Memory B cell (primary cell): ENCODE measurements around the gene KIAA0513.

Experiments
- ATAC-seq: fragments of 150-1000 bp; cut with Tn5 transposase; 2 replicates; pipeline ENCODE4 v1.10.0; 2021; ENCODE audit warnings: low read depth, mild to moderate bottlenecking, moderate library complexity
- DNase-seq, 2 donors: peaks; one replicate each; pipeline ENCODE4 v3.0.0; 2022; ENCODE audit warnings: low spot score in 2 of 2
- H3K27ac Mint-ChIP-seq: one replicate; pipeline ENCODE4 v1.8.0; 2022; ENCODE audit warnings: mild to moderate bottlenecking, moderate library complexity, mixed read lengths
- H3K27me3 Mint-ChIP-seq: one replicate; pipeline ENCODE4 v1.8.0; 2022; ENCODE audit warnings: mixed read lengths
- H3K36me3 Mint-ChIP-seq: one replicate; pipeline ENCODE4 v1.8.0; 2022; ENCODE audit warnings: mild to moderate bottlenecking, mixed read lengths
- H3K4me1 Mint-ChIP-seq: one replicate; pipeline ENCODE4 v1.8.0; 2022; ENCODE audit warnings: mixed read lengths
- H3K4me3 Mint-ChIP-seq: one replicate; pipeline ENCODE4 v1.8.0; 2022; ENCODE audit warnings: mild to moderate bottlenecking, moderate library complexity, mixed read lengths
- H3K9me3 Mint-ChIP-seq: one replicate; pipeline ENCODE4 v1.8.0; 2022; ENCODE audit warnings: mixed read lengths

Gene KIAA0513

GRCh38 chr16:85069171-85069570, 41.6 kb downstream of the KIAA0513 start:
- H3K27ac Mint-ChIP-seq, result no peak overlapping the region
- H3K36me3 Mint-ChIP-seq, result peaks cover 2% of the 10 kb centered on the region
- no peak for DNase-seq
- ATAC-seq, result no peak
- no peaks in the 10 kb centered on the region for H3K4me1 Mint-ChIP-seq
- peaks cover 4% of the 10 kb centered on the region for H3K27me3 Mint-ChIP-seq
- H3K9me3 Mint-ChIP-seq, result no peaks in the 10 kb centered on the region
- H3K4me3 Mint-ChIP-seq, result no peak overlapping the region

DNA sequence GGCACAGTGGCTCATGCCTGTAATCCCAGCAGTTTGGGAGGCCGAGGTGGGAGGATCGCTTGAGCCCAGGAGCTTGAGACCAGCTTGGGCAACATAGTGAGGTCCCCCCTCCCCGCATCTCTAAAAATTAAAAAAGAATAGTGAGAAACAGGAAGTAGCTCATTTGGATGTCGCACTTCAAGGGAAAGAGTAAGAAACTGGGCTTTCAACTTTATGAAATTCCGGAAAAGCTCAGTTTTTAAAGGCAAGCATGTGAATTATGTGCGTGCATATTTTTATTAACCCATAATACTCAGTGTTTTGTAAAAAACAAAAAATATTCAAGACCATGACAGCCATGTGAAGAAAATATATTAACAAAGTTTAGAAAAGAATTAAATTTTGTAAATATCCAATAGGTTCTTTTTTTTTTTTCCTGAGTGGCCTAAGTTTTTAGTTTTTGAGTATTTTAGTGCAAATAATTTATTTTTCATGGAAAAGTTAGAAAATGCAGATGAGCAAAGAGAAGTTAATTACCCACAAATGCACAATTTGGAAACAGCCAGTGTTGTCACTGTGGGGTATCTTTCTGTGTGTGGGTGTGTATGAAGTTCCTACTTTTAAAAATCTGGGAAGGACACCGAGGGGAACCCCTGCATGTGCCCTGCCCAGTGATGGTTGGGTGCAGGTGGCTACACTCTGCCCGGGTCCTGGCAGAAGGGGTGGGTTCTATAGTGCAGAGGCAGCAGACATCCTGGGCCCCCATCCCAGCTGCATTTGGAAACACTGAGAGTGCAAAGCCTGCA, 44.7 kb downstream of the KIAA0513 start:
- Mint-ChIP-seq H3K27me3 (peaks cover 2% of the 10 kb centered on the region), H3K9me3 (no peaks in the 10 kb centered on the region), H3K36me3 (peaks cover 2% of the 10 kb centered on the region), H3K4me1 (peaks cover 3% of the 10 kb centered on the region), H3K27ac (no peak overlapping the region), H3K4me3 (no peak overlapping the region)
- ATAC-seq (no peak), DNase-seq (no peak)

- Mint-ChIP-seq H3K4me3 (no peak overlapping the region), H3K27me3 (peaks cover 2% of the 10 kb centered on the region), H3K36me3 (peaks cover 2% of the 10 kb centered on the region), H3K4me1 (peaks cover 3% of the 10 kb centered on the region), H3K27ac (no peak overlapping the region), H3K9me3 (no peaks in the 10 kb centered on the region)
- DNase-seq (no peak), ATAC-seq (no peak)
Observed at GRCh38 chr16:85072947-85073346, 45.4 kb downstream of the KIAA0513 start.

GRCh38 chr16:85074225-85074914, 46.8 kb downstream of the KIAA0513 start:
- Mint-ChIP-seq H3K27ac (no peak overlapping the region), H3K9me3 (no peaks in the 10 kb centered on the region), H3K4me3 (no peak overlapping the region), H3K36me3 (peaks cover 2% of the 10 kb centered on the region), H3K27me3 (peaks cover 2% of the 10 kb centered on the region), H3K4me1 (peaks cover 3% of the 10 kb centered on the region)
- DNase-seq (no peak), ATAC-seq (no peak)

DNA sequence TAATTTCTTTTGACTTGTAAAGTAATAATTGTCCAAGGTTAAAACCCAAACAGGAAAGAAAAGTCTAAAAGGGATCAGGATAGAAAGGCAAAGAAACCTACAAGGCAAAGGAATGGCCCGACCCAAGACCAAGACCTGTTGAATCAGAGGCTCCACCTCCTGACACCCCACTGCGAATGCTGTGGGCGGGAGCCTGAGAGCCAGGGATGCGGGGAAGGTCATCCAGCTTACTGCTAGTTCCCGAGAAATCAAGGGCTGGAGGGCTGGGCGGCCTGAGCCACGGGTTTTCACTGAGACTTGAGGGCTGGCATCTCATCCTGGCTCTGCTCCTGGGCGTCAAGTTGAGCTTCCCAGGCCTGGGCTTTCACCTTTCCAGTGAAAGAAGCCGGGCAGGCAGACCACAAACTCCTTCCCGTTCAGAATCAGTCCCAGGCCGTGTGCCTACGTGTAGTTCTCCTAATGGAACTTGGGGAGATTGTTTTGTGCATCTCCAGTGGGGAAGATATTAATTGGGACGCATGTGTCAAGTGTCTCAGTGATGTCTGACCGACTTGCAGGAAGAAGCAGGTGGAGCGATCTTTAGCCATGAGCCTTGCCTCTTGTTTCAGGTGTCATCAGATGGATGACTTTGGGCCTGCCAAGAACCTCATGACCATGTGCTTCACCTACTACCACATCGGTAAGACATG, 47.8 kb downstream of the KIAA0513 start:
- no peak overlapping the region for H3K4me3 Mint-ChIP-seq

DNA sequence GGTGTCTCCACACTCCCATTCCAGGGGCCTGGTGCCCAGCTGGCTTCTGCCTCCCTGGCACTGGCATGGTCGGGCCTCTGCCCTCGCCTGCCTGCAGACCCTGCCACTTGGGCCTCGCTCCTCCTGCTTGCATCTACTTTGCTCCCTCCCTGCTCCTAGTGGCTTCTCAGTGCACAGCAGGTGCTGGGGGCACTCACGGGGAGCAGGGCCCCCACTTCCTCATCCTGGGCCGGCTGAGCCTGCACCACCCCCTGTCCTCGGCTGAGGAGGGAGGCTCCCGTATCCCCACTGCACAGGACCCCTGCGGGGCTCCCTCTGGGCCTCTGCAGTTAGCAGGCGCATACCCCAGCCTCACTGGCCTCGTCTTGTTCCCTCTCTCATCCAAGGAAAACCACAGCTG, 49.4 kb downstream of the KIAA0513 start:
- no peak for DNase-seq
- peaks cover 3% of the 10 kb centered on the region for H3K4me1 Mint-ChIP-seq
- H3K27ac Mint-ChIP-seq, result no peak overlapping the region
- no peaks in the 10 kb centered on the region for H3K36me3 Mint-ChIP-seq
- ATAC-seq, result peak; percentile 62
- no peaks in the 10 kb centered on the region for H3K9me3 Mint-ChIP-seq
- H3K4me3 Mint-ChIP-seq, result no peak overlapping the region
- peaks cover 2% of the 10 kb centered on the region for H3K27me3 Mint-ChIP-seq

More for the DNA sequence above, 47.8 kb downstream of the KIAA0513 start:
- Mint-ChIP-seq H3K36me3 (peaks cover 2% of the 10 kb centered on the region), H3K9me3 (no peaks in the 10 kb centered on the region), H3K27me3 (peaks cover 2% of the 10 kb centered on the region), H3K27ac (no peak overlapping the region), H3K4me1 (peaks cover 3% of the 10 kb centered on the region)
- DNase-seq (no peak), ATAC-seq (no peak)

GRCh38 chr16:85077576-85078125, 50.1 kb downstream of the KIAA0513 start:
- Mint-ChIP-seq H3K9me3 (no peaks in the 10 kb centered on the region), H3K36me3 (no peaks in the 10 kb centered on the region), H3K27me3 (peaks cover 4% of the 10 kb centered on the region), H3K4me3 (no peak overlapping the region), H3K27ac (no peak overlapping the region), H3K4me1 (peaks cover 7% of the 10 kb centered on the region)
- ATAC-seq (no peak), DNase-seq (no peak)

- H3K36me3 Mint-ChIP-seq, result no peaks in the 10 kb centered on the region
- no peak for ATAC-seq
- no peak overlapping the region for H3K4me3 Mint-ChIP-seq
- H3K27me3 Mint-ChIP-seq, result peaks cover 6% of the 10 kb centered on the region
- DNase-seq, result no peak
- H3K9me3 Mint-ChIP-seq, result no peaks in the 10 kb centered on the region
- H3K4me1 Mint-ChIP-seq, result peaks cover 9% of the 10 kb centered on the region
- H3K27ac Mint-ChIP-seq, result no peak overlapping the region
Observed at GRCh38 chr16:85078226-85078625, 50.6 kb downstream of the KIAA0513 start.

GRCh38 chr16:85078952-85079351, 51.4 kb downstream of the KIAA0513 start:
- Mint-ChIP-seq H3K36me3 (no peaks in the 10 kb centered on the region), H3K27me3 (peaks cover 6% of the 10 kb centered on the region)

DNA sequence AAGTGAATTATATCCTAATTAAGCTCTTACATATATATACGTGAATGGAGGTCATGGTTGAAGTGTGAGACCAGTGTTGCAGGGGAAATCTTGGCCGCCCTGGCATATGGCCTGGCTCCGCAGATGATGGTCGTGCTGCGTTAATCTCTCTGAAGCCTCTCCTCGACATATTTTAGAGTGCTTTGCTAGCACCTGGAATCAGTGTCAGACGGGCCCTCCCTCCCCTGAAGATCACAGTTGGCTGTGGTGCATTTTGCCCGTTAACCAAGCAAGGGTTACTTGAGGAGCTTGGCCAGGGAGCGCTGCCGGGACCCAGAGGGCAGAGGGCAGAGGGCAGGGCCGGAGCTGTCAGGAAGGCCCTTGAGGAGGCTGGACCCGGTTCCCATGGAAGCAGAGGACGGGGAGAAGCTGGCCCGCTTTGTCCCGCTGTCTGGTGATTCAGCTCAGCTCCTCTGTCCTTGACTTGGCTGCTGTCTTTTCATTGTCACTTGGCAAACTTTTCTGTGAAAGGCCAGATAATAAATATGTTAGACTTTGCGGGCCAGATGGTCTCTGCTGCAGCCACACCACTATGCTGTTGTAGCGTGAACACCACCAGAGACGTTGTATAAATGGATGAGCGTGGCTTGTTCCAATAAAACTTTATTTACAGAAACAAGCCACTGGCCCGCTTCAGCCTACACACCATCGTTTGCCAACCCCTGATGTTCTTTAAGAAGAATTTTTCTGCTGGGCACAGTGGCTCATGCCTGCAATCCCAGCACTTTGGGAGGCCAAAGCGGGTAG, 52.4 kb downstream of the KIAA0513 start:
- no peaks in the 10 kb centered on the region for H3K9me3 Mint-ChIP-seq
- H3K4me1 Mint-ChIP-seq, result peaks cover 16% of the 10 kb centered on the region
- H3K27ac Mint-ChIP-seq, result no peak overlapping the region
- DNase-seq (no peak), ATAC-seq (no peak)
- no peak overlapping the region for H3K4me3 Mint-ChIP-seq
- H3K27me3 Mint-ChIP-seq, result peaks cover 8% of the 10 kb centered on the region
- peaks cover 1% of the 10 kb centered on the region for H3K36me3 Mint-ChIP-seq

More at GRCh38 chr16:85078952-85079351, 51.4 kb downstream of the KIAA0513 start:
- H3K4me1 Mint-ChIP-seq, result peaks cover 13% of the 10 kb centered on the region
- DNase-seq (no peak), ATAC-seq (no peak)
- H3K4me3 Mint-ChIP-seq, result no peak overlapping the region
- no peak overlapping the region for H3K27ac Mint-ChIP-seq
- no peaks in the 10 kb centered on the region for H3K9me3 Mint-ChIP-seq

- Mint-ChIP-seq H3K9me3 (no peaks in the 10 kb centered on the region), H3K36me3 (peaks cover 1% of the 10 kb centered on the region)
Observed at GRCh38 chr16:85081038-85081437, 53.4 kb downstream of the KIAA0513 start.

DNA sequence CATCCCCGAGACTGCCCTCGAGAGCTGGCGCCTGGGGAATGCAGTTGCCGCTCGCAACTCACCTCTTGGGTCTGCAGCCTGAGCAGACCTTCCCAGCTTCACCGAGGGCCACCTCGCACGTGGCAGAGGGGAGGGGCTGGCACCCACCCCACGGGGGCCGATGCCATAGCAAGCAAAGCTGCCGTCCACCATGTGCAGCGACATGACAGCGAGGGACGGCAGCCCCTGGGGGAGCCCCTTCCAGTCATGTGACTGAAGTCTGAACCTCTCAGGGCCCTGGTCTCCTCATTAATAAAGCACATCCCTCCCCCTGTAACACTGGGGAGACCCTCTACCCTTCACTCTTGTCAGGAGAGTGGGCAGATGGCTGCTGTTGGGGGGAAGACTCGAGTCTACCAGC, 54.2 kb downstream of the KIAA0513 start:
- Mint-ChIP-seq H3K4me3 (no peak overlapping the region), H3K4me1 (peaks cover 20% of the 10 kb centered on the region), H3K9me3 (no peaks in the 10 kb centered on the region), H3K36me3 (peaks cover 1% of the 10 kb centered on the region), H3K27me3 (peaks cover 9% of the 10 kb centered on the region), H3K27ac (no peak overlapping the region)
- no peak for DNase-seq
- ATAC-seq, result no peak

More at GRCh38 chr16:85081038-85081437, 53.4 kb downstream of the KIAA0513 start:
- Mint-ChIP-seq H3K27ac (no peak overlapping the region), H3K27me3 (peaks cover 9% of the 10 kb centered on the region), H3K4me1 (peaks cover 20% of the 10 kb centered on the region), H3K4me3 (no peak overlapping the region)
- ATAC-seq (no peak), DNase-seq (no peak)
